OCI-LY7 (cell line): ENCODE results near the gene PPP3CB. TPM values are rescaled to one million over a fixed set of nuclear protein-coding genes. Genes with fewer than 3 reads are reported as not detected.

Experiments
- BruUV-seq: library from RNA; stranded (reverse); fragments of 400-500 nt; replicated peaks from 2 replicates; lab custom pipeline; 2021; lab: Mats Ljungman, UMichigan
- CTCF ChIA-PET: fragments of 300-600 bp; sonication (Branson Sonifier 250); formaldehyde crosslinking; loops from one replicate; lab custom pipeline; 2022; ENCODE audit warnings: antibody characterized with exemption; ENCODE audit not compliant: unreplicated experiment; lab: Charles Lee
- POLR2A ChIA-PET: fragments of 300-600 bp; sonication (Branson Sonifier 250); formaldehyde crosslinking; loops from one replicate; lab custom pipeline; 2022; ENCODE audit warnings: antibody characterized with exemption; lab: Charles Lee
- DNase-seq: peaks from one replicate; pipeline ENCODE4 v3.0.0-alpha.2; 2015; ENCODE audit warnings: low spot score
- H2AFZ ChIP-seq: fragments of 200-600 bp; sonication (generic), shearing (Covaris generic); 2 replicates; pipeline ENCODE4 v1.6.1; 2014; ENCODE audit warnings: mild to moderate bottlenecking, antibody characterized with exemption, low read length, moderate library complexity
- H3K27ac ChIP-seq: fragments of 200-600 bp; sonication (generic); 2 replicates; pipeline ENCODE4 v1.5.1; 2014; ENCODE audit warnings: mixed run types, low read depth, mild to moderate bottlenecking, moderate library complexity, low read length, inconsistent platforms; ENCODE audit not compliant: poor library complexity, severe bottlenecking
- H3K36me3 ChIP-seq: fragments of 200-600 bp; sonication (generic); 2 replicates; pipeline ENCODE4 v1.6.1; 2014; ENCODE audit warnings: mild to moderate bottlenecking, antibody characterized with exemption, low read length, moderate library complexity, mixed read lengths; ENCODE audit not compliant: insufficient read depth
- H3K4me1 ChIP-seq: fragments of 200-600 bp; sonication (generic); 2 replicates; pipeline ENCODE4 v1.5.1; 2014; ENCODE audit warnings: mild to moderate bottlenecking, low read length; ENCODE audit not compliant: insufficient read depth, poor library complexity, severe bottlenecking
- H3K4me2 ChIP-seq: fragments of 200-600 bp; sonication (generic); 2 replicates; pipeline ENCODE4 v1.6.1; 2014; ENCODE audit warnings: mild to moderate bottlenecking, low read length
- H3K4me3 ChIP-seq: fragments of 200-600 bp; sonication (generic); 2 replicates; pipeline ENCODE4 v1.5.1; 2014; ENCODE audit warnings: mild to moderate bottlenecking, low read depth, low read length; ENCODE audit not compliant: poor library complexity, severe bottlenecking
- H3K79me2 ChIP-seq: fragments of 200-600 bp; sonication (generic); 2 replicates; pipeline ENCODE4 v1.6.1; 2016; ENCODE audit warnings: low read depth, mild to moderate bottlenecking, low read length, moderate library complexity, mixed read lengths; ENCODE audit not compliant: insufficient read depth
- H3K9me2 ChIP-seq: fragments of 200-600 bp; sonication (generic); 2 replicates; pipeline ENCODE4 v1.6.1; 2016; ENCODE audit warnings: mild to moderate bottlenecking, low read length, mixed read lengths; ENCODE audit not compliant: insufficient read depth
- H3K9me3 ChIP-seq: fragments of 200-600 bp; sonication (generic); 2 replicates; pipeline ENCODE4 v1.6.1; 2014; ENCODE audit warnings: mild to moderate bottlenecking, mixed run types, low read length, mixed read lengths
- H4K20me1 ChIP-seq: fragments of 200-600 bp; sonication (generic); 2 replicates; pipeline ENCODE4 v1.6.1; 2014; ENCODE audit warnings: mild to moderate bottlenecking, antibody characterized with exemption, low read length, moderate library complexity, mixed read lengths; ENCODE audit not compliant: insufficient read depth
- CTCF ChIP-seq: fragments of 200-600 bp; sonication (generic); conservative IDR thresholded peaks from 2 replicates; pipeline ENCODE4 v1.5.1; 2014; ENCODE audit warnings: mild to moderate bottlenecking, antibody characterized with exemption, low read length, moderate library complexity, mixed read lengths
- EZH2phosphoT487 ChIP-seq: fragments of 200-600 bp; sonication (generic); IDR thresholded peaks from 2 replicates; pipeline ENCODE4 v1.6.1; 2018; ENCODE audit warnings: low read depth, borderline replicate concordance, mild to moderate bottlenecking, mixed run types, antibody characterized with exemption, low read length, moderate library complexity, mixed read lengths
- intact Hi-C: fragments of 100-400 bp; cut with micrococcal nuclease; formaldehyde crosslinking; loops from one replicate; pipeline ENCODE4 v1.10.0; 2022; ENCODE audit not compliant: unreplicated experiment
- total RNA-seq, 2 experiments: library from RNA; depleted of rRNA in 1 of 2; stranded (reverse); fragments of >200 nt in 1 of 2; shearing (Covaris generic) in 1 of 2; gene quantifications; 2 replicates each; pipeline ENCODE4 v1.2.3, GENCODE V29; 2014 to 2022

PPP3CB gene
- total RNA-seq, 2 experiments from 2014 or later: 18.6 to 43.1 TPM

GRCh38 chr10:73408061-73408460, 87.8 kb downstream of the PPP3CB start:
- Histone ChIP-seq H3K27ac (no peak overlapping the region), H3K36me3 (peaks cover 21% of the 10 kb centered on the region), H3K4me2 (no peak overlapping the region), H3K9me2 (no peaks in the 10 kb centered on the region), H4K20me1 (0 out of 2 replicates have a peak, but pooled peaks cover 7% of the 10 kb centered on the region), H2AFZ (no peak overlapping the region), H3K4me1 (peaks cover 24% of the 10 kb centered on the region), H3K4me3 (no peak overlapping the region), H3K79me2 (peaks cover 93% of the 10 kb centered on the region), H3K9me3 (no peaks in the 10 kb centered on the region)
- intact Hi-C loops: no loop called here
- ChIA-PET CTCF (no interaction called here), POLR2A (interaction anchor here (0.7 kb wide), 1 partner anchor 357 kb away, joined by 3 read pairs; no protein-coding TSS in a partner anchor)
- no peak for DNase-seq
- TF ChIP-seq CTCF: no peak
- no peak for TF ChIP-seq EZH2phosphoT487
- BruUV-seq: no TSS peak

- no peak overlapping the region for H2AFZ ChIP-seq
- CTCF ChIA-PET: no interaction called here
- 0 out of 2 replicates have a peak, but pooled peaks cover 7% of the 10 kb centered on the region for H4K20me1 ChIP-seq
- intact Hi-C loops: no loop called here
- TF ChIP-seq EZH2phosphoT487 (no peak), CTCF (no peak)
- H3K4me3 ChIP-seq: no peak overlapping the region
- H3K36me3 ChIP-seq: peaks cover 21% of the 10 kb centered on the region
- peaks cover 20% of the 10 kb centered on the region for H3K4me1 ChIP-seq
- no peaks in the 10 kb centered on the region for H3K9me2 ChIP-seq
- no TSS peak for BruUV-seq
- no peak overlapping the region for H3K4me2 ChIP-seq
- DNase-seq: no peak
- POLR2A ChIA-PET: interaction anchor here (0.6 to 0.7 kb wide), 3 partner anchors 37 to 73 kb away, joined by 3 read pairs; partner anchors contain the start of gene CFAP70
- H3K9me3 ChIP-seq: no peaks in the 10 kb centered on the region
- no peak overlapping the region for H3K27ac ChIP-seq
- H3K79me2 ChIP-seq: peaks cover 93% of the 10 kb centered on the region
Observed at GRCh38 chr10:73407495-73407894, 88.3 kb downstream of the PPP3CB start.

- Histone ChIP-seq H3K36me3 (peaks cover 21% of the 10 kb centered on the region), H3K4me3 (no peak overlapping the region), H2AFZ (no peak overlapping the region), H3K79me2 (peaks cover 93% of the 10 kb centered on the region), H3K9me3 (0 out of 2 replicates have a peak, but pooled peaks cover 1% of the 10 kb centered on the region), H3K4me1 (peaks cover 14% of the 10 kb centered on the region), H4K20me1 (0 out of 2 replicates have a peak, but pooled peaks cover 7% of the 10 kb centered on the region), H3K27ac (no peak overlapping the region), H3K9me2 (no peaks in the 10 kb centered on the region), H3K4me2 (no peak overlapping the region)
- no TSS peak for BruUV-seq
- CTCF ChIA-PET: no interaction called here
- DNase-seq: no peak
- POLR2A ChIA-PET: interaction anchor here (0.5 to 0.6 kb wide), 3 partner anchors 48 to 217 kb away, joined by 3 to 4 read pairs (median 3); partner anchors contain the start of gene CFAP70
- intact Hi-C loops: no loop called here
- TF ChIP-seq CTCF: no peak
- TF ChIP-seq EZH2phosphoT487: no peak
Observed at GRCh38 chr10:73406846-73407245, 89.0 kb downstream of the PPP3CB start.
